Lower leg skin (tissue), 4 donors: Measurements from ENCODE around the gene ZNF25. TPM values are rescaled to one million over a fixed set of nuclear protein-coding genes. Genes with fewer than 3 reads are reported as not detected.
"Not testable (repeated sequence)": the region's sequence is repeated elsewhere in the genome, so short reads cannot be mapped to it uniquely, and the experiment has no call there.

Experiments
- DNase-seq, 2 donors: peaks; one replicate each; pipeline ENCODE4 v3.0.0-alpha.2; 2019; ENCODE audit warnings: low spot score in 2 of 2
- H3K4me3 ChIP-seq: fragments of 200-600 bp; sonication (generic); 2 replicates; pipeline ENCODE4 v1.5.1; 2017; ENCODE audit warnings: mild to moderate bottlenecking, low read depth; ENCODE audit not compliant: poor library complexity, severe bottlenecking
- CTCF ChIP-seq, 3 donors: fragments of 450-650 bp; IDR thresholded peaks; one replicate each; pipeline ENCODE4 v1.5.1; 2016; ENCODE audit warnings: antibody characterized with exemption in 3 of 3, mild to moderate bottlenecking in 3 of 3, moderate library complexity in 2 of 3
- POLR2A ChIP-seq, 2 donors: fragments of 450-650 bp; IDR thresholded peaks; one replicate each; pipeline ENCODE4 v1.6.1; 2016 to 2017; ENCODE audit warnings: antibody characterized with exemption in 2 of 2, mild to moderate bottlenecking in 1 of 2, moderate library complexity in 1 of 2
- whole genome bisulfite sequencing, 2 donors: methylation state at CpG; one replicate each; pipeline ENCODE4 v1.1.5; 2018; 5-methylcytosine and 5-hydroxymethylcytosine counted together
- intact Hi-C: fragments of 100-400 bp; cut with DNase I; formaldehyde crosslinking; loops from one replicate; pipeline ENCODE4 v1.15.0; 2023; ENCODE audit warnings: low total_unique reads
- total RNA-seq, 4 donors: library from RNA; depleted of rRNA; stranded (reverse); fragments of >200 nt; gene quantifications; one replicate each; pipeline ENCODE4 v1.1.0, GENCODE V29; 2016

The ZNF25 gene
- total RNA-seq, 4 donors from 2014 or later, result 5.3 to 9.2 (median 7.7) TPM

- WGBS, 2 donors, result 52 to 55% methylated on average over 2 of the region's 2 CpGs
- TF ChIP-seq POLR2A (IDR thresholded peaks at IDR 0.05) (no peak), CTCF (IDR thresholded peaks at IDR 0.05) (no peak)
- DNase-seq, result no peak
- intact Hi-C loops, result no loop called here
- no peak overlapping the region for H3K4me3 ChIP-seq
Observed at GRCh38 chr10:37934791-37935190, 41.7 kb downstream of the ZNF25 start.

DNA sequence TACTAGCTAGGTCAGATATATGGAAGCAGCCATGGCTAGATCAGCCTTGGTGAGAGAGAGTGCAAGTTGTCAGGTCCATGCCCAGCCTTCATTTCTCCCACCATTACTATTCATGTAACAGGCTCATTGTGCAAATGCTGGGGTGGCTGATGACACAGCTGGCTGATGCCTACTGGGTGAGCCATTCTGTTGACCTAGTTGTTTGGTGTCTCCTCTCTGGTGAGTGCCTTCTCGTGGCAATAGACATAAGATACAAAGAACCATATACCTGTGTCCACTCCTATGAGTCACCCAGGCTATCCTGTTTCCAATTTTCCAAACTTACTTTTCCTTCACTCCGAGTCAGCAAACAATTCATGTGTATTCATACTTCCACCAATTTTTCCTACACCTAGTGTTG, 46.0 kb downstream of the ZNF25 start:
- DNase-seq, result no peak
- no peak overlapping the region for H3K4me3 ChIP-seq
- intact Hi-C loops, result no loop called here
- 51 to 58% methylated on average over 2 of the region's 2 CpGs for whole genome bisulfite sequencing, 2 donors
- TF ChIP-seq POLR2A (IDR thresholded peaks at IDR 0.05) (no peak), CTCF (IDR thresholded peaks at IDR 0.05) (no peak)

DNA sequence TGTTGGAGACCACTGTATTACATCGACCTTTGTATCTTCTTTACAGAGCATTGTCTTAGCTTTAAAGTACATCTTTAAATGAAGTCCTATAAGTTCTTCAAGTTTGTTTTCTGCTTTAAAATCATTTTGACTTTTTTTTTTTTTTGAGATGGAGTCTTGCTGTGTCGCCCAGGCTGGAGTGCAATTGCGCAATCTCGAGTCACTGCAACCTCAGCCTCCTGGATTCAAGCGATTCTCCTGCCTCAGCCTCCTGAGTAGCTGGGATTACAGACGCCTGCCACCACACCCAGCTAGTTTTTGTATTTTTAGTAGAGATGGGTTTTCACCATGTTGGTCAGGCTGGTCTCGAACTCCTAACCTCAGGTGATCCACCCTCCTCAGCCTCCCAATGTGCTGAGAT, 68.3 kb downstream of the ZNF25 start:
- intact Hi-C loops, H3K4me3 ChIP-seq, DNase-seq: not testable (repeated sequence)
- WGBS, 2 donors, result 83 to 89% methylated on average over 7 of the region's 7 CpGs

- intact Hi-C loops, result no loop called here
- H3K4me3 ChIP-seq, result no peak overlapping the region
- WGBS, 2 donors, result 37 to 50% methylated on average over 2 of the region's 2 CpGs
- no peak for DNase-seq
- TF ChIP-seq CTCF (IDR thresholded peaks at IDR 0.05), result no peak
- no peak for TF ChIP-seq POLR2A (IDR thresholded peaks at IDR 0.05)
Observed at GRCh38 chr10:37906382-37906781, 70.1 kb downstream of the ZNF25 start.

Other genes with a start within 250 kb of the ZNF25 start
- 10 to 100 TPM in 1 of 4 donors, 1 to 10 TPM in 3; 7.1 to 10.2 (median 8.2) TPM for gene ZNF248, start 119.0 kb downstream of the ZNF25 start, total RNA-seq
- gene ZNF33A, start 34.0 kb upstream of the ZNF25 start, total RNA-seq, result 10 to 100 TPM; 16.8 to 28.8 (median 23.0) TPM
- gene ZNF37A, start 117.7 kb upstream of the ZNF25 start, total RNA-seq, result 10 to 100 TPM in 1 of 4 donors, 1 to 10 TPM in 3; 6.5 to 11.3 (median 9.6) TPM